ENCODE measurements around the gene MOGAT1.

The MOGAT1 gene, protein sequence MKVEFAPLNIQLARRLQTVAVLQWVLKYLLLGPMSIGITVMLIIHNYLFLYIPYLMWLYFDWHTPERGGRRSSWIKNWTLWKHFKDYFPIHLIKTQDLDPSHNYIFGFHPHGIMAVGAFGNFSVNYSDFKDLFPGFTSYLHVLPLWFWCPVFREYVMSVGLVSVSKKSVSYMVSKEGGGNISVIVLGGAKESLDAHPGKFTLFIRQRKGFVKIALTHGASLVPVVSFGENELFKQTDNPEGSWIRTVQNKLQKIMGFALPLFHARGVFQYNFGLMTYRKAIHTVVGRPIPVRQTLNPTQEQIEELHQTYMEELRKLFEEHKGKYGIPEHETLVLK

GRCh38 chr2:222671259-222672067 is at the start of gene MOGAT1:
TSS of gene MOGAT1 (plus strand) at chr2:222671658. CDS start at chr2:222671786, 128 bp downstream.
- DNase-seq, result no peak

DNA sequence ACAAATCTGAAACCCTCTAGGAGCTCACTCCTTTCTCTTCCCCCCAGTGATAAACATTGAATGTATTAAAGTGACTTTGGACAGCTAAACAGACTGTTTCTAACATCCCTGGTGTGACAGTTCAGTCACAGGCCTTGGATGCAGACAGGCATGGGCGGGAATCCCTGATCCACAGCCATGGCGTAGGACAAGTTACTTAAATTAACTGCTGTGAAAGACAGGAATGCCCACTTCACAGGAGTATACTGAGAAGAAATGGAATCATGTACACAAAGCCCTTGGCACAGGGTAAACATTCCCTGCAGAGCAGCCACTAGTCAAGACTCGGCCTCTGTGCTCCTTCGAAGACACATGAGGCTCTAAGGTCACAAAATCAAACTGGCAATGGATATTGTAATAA is 49.6 kb upstream of the MOGAT1 start:
- no peak for DNase-seq

- no peak for DNase-seq
Observed at GRCh38 chr2:222622910-222623309, 48.5 kb upstream of the MOGAT1 start.

GRCh38 chr2:222623756-222624309 is 47.6 kb upstream of the MOGAT1 start:
- no peak for DNase-seq

- DNase-seq, result no peak
Observed at GRCh38 chr2:222627764-222628163, 43.7 kb upstream of the MOGAT1 start.

GRCh38 chr2:222635295-222635694 is 36.2 kb upstream of the MOGAT1 start:
- no peak for DNase-seq

DNA sequence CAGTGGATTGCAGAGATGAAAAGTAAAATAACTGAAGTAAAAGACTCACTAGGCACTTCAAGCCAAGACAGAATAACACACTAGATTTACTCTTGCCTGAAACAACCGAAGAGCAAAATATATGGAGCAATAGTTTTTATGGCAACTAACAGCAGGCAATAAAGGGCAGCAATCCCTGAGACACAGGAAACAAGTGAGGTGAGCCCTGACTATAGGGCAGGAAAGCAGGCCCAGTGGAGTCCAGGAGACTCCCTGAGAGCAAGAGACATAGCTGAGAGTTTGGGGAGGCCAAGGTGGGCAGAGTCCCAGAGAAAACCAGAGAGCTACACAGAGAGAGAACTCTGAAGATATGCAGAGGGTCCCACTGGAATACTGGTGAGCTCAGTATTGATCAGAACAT is 34.4 kb upstream of the MOGAT1 start:
- no peak for DNase-seq

GRCh38 chr2:222641336-222641735 is 30.1 kb upstream of the MOGAT1 start:
- DNase-seq, result no peak

DNA sequence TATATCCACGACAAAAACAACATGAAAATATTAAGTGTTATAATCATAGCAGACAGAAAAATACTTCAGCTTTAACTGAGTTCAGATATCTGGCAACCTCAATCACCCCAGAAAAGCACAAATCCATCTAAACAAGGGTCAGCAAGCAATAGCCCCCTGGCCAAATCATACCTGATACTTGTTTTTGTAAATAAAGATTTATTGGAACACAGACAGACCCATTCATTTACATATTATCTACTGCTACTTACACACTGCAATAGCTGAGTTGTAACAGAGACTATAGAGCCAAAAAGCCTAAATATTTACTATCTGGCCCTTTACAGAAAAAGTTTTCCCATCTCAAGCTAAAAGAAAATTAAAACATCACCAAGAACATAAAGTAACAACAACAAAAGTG is 28.3 kb upstream of the MOGAT1 start:
- DNase-seq, result no peak

DNA sequence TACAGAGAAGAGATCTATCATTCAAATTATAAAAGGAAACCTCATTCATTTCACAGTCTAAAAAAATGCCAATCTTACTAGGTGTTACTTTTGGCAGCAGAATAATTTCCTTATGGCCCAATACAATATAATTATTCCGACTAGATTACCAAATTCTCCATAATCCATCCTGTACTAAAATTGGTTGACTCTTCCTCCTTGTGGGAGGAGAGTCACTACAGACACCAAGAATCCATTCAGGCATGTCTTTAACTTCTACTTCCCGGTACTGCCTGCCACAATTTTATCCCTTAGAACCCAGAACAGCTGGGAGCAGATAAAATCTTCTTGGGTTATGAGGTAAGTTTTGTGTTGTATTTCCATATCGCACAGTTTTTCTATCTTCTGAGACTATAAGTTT is 25.4 kb upstream of the MOGAT1 start:
- no peak for DNase-seq

DNA sequence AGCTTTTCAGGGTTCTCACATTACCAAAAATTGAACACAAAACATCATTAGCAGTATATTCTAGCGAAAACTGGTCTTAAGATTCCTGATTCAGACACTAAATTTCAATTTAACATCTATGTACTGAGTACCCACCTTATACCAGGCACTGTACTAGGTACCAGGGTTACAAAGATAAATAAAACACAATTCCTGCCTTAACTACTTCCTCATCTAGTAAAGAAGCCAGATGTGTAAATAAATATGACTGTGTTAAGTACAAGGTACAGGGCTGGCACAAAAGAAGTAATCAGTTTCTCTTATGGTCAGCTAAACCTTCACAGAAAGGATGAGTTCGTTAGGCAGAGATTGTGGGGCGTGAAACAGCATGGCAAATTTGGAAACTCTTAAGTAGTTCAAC is 21.7 kb upstream of the MOGAT1 start:
- no peak for DNase-seq

GRCh38 chr2:222651718-222652418 is 19.6 kb upstream of the MOGAT1 start:
- DNase-seq, result no peak

GRCh38 chr2:222652491-222653255 is 18.8 kb upstream of the MOGAT1 start:
- no peak for DNase-seq

DNA sequence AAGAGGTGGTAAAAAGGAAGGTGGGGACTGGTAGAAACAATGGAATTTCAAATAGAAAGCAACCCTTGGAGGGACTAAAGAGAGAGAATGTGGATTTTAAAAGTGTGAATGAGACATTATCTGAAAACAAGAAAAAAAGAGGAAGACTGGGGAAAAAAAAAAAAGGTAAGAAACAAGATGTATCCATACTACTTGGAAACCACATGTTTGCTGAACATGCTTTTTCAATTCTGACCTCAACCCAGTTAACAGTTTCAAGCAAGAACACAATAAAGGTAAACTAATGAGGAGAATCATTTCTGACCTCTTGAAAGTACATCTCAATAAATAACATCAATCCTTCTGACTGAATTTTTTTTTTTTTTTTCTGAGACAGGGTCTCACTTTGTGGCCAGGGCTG is 18.2 kb upstream of the MOGAT1 start:
- DNase-seq, result no peak

- DNase-seq, result peak; percentile 91
Observed at GRCh38 chr2:222655787-222656525, 15.5 kb upstream of the MOGAT1 start, which contains the start of gene FARSB. TSS of gene FARSB (minus strand) at chr2:222656092. CDS start at chr2:222656073, 19 bp downstream.

GRCh38 chr2:222656526-222657446 is 14.7 kb upstream of the MOGAT1 start:
- no peak for DNase-seq

DNA sequence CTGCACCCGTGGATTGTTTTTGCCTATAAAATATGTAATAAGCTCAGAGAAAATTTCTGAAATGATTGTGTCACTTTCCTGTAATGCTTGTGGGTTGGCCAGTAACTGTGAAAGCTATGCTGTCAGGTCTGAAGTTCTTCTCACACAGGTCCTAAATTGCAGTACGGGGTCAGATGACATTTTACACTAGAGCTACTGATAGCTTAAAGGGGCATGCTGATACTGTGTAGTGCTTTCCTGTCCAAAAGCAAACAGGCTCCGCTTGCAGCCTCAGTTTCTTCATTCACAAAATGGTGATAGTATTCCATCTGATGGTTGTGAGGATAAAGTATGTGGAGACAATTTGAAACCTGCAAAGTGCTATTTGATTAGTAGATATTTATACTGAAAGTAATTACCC is 8.0 kb upstream of the MOGAT1 start:
- DNase-seq, result no peak

- DNase-seq, result no peak
Observed at GRCh38 chr2:222668494-222669154, 2.8 kb upstream of the MOGAT1 start.

DNA sequence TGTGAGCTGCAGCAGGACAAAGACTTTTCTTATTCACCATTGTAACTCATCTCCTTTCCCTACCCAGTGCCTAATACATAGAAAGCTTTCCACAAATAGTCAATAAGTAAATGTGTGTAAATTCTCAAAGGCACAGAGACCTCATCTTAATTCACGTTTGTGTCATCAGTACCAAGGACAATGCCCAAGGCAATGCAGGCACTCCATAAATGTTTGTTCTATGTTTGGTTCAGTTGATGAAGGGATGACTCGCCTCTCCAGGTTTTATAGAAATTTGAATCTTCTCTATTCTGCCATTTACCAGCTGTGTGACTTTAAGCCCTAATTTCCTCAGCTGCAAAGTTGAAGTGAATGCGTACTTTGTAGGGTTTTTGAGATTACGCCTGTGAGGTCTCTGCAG is 2.1 kb upstream of the MOGAT1 start:
- DNase-seq, result no peak
